Thyroid gland (tissue), 4 donors: ENCODE data around the gene SLC25A26. TPM values are rescaled to one million over a fixed set of nuclear protein-coding genes. Genes with fewer than 3 reads are reported as not detected.

Experiments
- DNase-seq, 2 donors: peaks; one replicate each; pipeline ENCODE4 v3.0.0-alpha.2; 2019
- H3K27ac ChIP-seq, 3 donors: fragments of 200-600 bp; sonication (generic); 1 replicate in 2 of 3; 2 replicates in 1 of 3; pipeline ENCODE4 v1.5.1; 2016 to 2019; ENCODE audit warnings: mild to moderate bottlenecking in 1 of 3, moderate library complexity in 1 of 3
- H3K27me3 ChIP-seq: fragments of 200-600 bp; sonication (generic); one replicate; pipeline ENCODE4 v1.5.1; 2019
- H3K36me3 ChIP-seq, 2 donors: fragments of 200-600 bp; sonication (generic); one replicate each; pipeline ENCODE4 v1.5.1; 2016 to 2019
- H3K4me1 ChIP-seq, 2 donors: fragments of 200-600 bp; sonication (generic); one replicate each; pipeline ENCODE4 v1.5.1; 2017 to 2019
- H3K4me3 ChIP-seq, 3 donors: fragments of 200-600 bp; sonication (generic); replicated peaks in 1 of 3; 1 replicate in 2 of 3; 2 replicates in 1 of 3; pipeline ENCODE4 v1.5.1; 2016; ENCODE audit warnings: mild to moderate bottlenecking in 1 of 3
- H3K9me3 ChIP-seq: fragments of 200-600 bp; sonication (generic); one replicate; pipeline ENCODE4 v1.5.1; 2017
- POLR2A ChIP-seq, 2 donors: fragments of 450-650 bp; IDR thresholded peaks; one replicate each; pipeline ENCODE4 v1.6.1; 2017; ENCODE audit warnings: antibody characterized with exemption in 2 of 2, mild to moderate bottlenecking in 2 of 2, moderate library complexity in 1 of 2
- WGBS, 2 donors: methylation state at CpG; one replicate each; pipeline ENCODE4 v1.1.5; 2017; 5-methylcytosine and 5-hydroxymethylcytosine counted together
- intact Hi-C: fragments of 100-400 bp; cut with DNase I; formaldehyde crosslinking; loops from one replicate; pipeline ENCODE4 v1.15.1; 2023
- total RNA-seq, 4 donors: library from RNA; depleted of rRNA; stranded (reverse); fragments of >200 nt; gene quantifications; one replicate each; pipeline ENCODE4 v1.2.3, GENCODE V29; 2016
- TF ChIP-seq, protein P1 (sequence below), 6 experiments: fragments of 200-600 bp in 3 of 6; fragments of 450-650 bp in 3 of 6; sonication (generic) in 3 of 6; IDR thresholded peaks; one replicate each; pipeline ENCODE4 v1.5.1; 2016 to 2019; ENCODE audit warnings: antibody characterized with exemption in 6 of 6, mild to moderate bottlenecking in 2 of 6, inconsistent platforms in 1 of 6, moderate library complexity in 1 of 6

The SLC25A26 gene
- total RNA-seq, 4 donors from 2014 or later, result 30.9 to 34.7 (median 32.4) TPM

- TF ChIP-seq, protein P1, sequence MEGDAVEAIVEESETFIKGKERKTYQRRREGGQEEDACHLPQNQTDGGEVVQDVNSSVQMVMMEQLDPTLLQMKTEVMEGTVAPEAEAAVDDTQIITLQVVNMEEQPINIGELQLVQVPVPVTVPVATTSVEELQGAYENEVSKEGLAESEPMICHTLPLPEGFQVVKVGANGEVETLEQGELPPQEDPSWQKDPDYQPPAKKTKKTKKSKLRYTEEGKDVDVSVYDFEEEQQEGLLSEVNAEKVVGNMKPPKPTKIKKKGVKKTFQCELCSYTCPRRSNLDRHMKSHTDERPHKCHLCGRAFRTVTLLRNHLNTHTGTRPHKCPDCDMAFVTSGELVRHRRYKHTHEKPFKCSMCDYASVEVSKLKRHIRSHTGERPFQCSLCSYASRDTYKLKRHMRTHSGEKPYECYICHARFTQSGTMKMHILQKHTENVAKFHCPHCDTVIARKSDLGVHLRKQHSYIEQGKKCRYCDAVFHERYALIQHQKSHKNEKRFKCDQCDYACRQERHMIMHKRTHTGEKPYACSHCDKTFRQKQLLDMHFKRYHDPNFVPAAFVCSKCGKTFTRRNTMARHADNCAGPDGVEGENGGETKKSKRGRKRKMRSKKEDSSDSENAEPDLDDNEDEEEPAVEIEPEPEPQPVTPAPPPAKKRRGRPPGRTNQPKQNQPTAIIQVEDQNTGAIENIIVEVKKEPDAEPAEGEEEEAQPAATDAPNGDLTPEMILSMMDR (IDR thresholded peaks at IDR 0.05), result no peak
- TF ChIP-seq POLR2A (IDR thresholded peaks at IDR 0.05), result no peak
- WGBS, 2 donors, result 86 to 93% methylated on average over 4 of the region's 4 CpGs
- Histone ChIP-seq H3K4me1 (peaks cover 0 to 5% of the 10 kb centered on the region in 2 donors), H3K4me3 (no peak overlapping the region), H3K9me3 (no peaks in the 10 kb centered on the region), H3K36me3 (no peaks in the 10 kb centered on the region), H3K27ac (no peak overlapping the region), H3K27me3 (no peaks in the 10 kb centered on the region)
- DNase-seq, result no peak
- intact Hi-C loops, result no loop called here
Measured at GRCh38 chr3:66260431-66260830, 39.6 kb downstream of the SLC25A26 start.

- H3K4me1 ChIP-seq, result no peaks in the 10 kb centered on the region
- 91 to 94% methylated on average over 4 of the region's 4 CpGs for WGBS, 2 donors
- TF ChIP-seq, protein P1 (IDR thresholded peaks at IDR 0.05), result no peak
- no peak for TF ChIP-seq POLR2A (IDR thresholded peaks at IDR 0.05)
- no peaks in the 10 kb centered on the region for H3K27me3 ChIP-seq
- H3K36me3 ChIP-seq, result no peaks in the 10 kb centered on the region
- H3K9me3 ChIP-seq, result no peaks in the 10 kb centered on the region
- H3K4me3 ChIP-seq, result no peak overlapping the region
- intact Hi-C loops, result no loop called here
- H3K27ac ChIP-seq, result no peak overlapping the region
- DNase-seq, result no peak
Measured at GRCh38 chr3:66261355-66261754, 40.6 kb downstream of the SLC25A26 start.

DNA sequence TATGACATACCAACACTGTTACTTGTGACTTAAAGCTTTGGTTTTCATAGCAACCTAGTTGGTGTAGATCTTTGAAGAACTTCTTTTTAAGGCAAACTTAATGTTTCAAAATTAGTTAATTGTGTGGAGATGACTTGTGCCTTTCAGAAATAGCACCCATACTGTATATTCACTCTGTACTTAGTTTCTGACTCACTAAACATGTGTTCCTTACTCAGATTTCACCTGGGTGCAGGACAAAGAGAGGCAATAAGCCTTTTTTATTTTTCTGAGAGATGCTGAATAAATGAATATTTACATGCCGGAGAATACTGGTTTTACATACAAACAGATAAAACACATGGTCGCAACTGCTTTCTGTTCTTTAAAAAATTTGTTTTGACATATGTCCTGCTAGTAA, 44.8 kb downstream of the SLC25A26 start:
- no peak for DNase-seq
- Histone ChIP-seq H3K36me3 (no peaks in the 10 kb centered on the region), H3K27ac (no peak overlapping the region), H3K27me3 (no peaks in the 10 kb centered on the region), H3K4me3 (no peak overlapping the region), H3K4me1 (peaks cover 0 to 9% of the 10 kb centered on the region in 2 donors), H3K9me3 (no peaks in the 10 kb centered on the region)
- 96 to 98% methylated on average over 2 of the region's 2 CpGs for WGBS, 2 donors
- TF ChIP-seq POLR2A (IDR thresholded peaks at IDR 0.05), result no peak
- TF ChIP-seq, protein P1 (IDR thresholded peaks at IDR 0.05), result no peak
- intact Hi-C loops, result no loop called here

- Histone ChIP-seq H3K9me3 (no peaks in the 10 kb centered on the region), H3K27me3 (no peaks in the 10 kb centered on the region), H3K36me3 (no peaks in the 10 kb centered on the region), H3K27ac (no peak overlapping the region), H3K4me3 (no peak overlapping the region), H3K4me1 (peaks cover 0 to 9% of the 10 kb centered on the region in 2 donors)
- TF ChIP-seq POLR2A (IDR thresholded peaks at IDR 0.05), result no peak
- TF ChIP-seq, protein P1 (IDR thresholded peaks at IDR 0.05), result no peak
- intact Hi-C loops, result no loop called here
- DNase-seq, result no peak
Measured at GRCh38 chr3:66266551-66266950, 45.8 kb downstream of the SLC25A26 start.

DNA sequence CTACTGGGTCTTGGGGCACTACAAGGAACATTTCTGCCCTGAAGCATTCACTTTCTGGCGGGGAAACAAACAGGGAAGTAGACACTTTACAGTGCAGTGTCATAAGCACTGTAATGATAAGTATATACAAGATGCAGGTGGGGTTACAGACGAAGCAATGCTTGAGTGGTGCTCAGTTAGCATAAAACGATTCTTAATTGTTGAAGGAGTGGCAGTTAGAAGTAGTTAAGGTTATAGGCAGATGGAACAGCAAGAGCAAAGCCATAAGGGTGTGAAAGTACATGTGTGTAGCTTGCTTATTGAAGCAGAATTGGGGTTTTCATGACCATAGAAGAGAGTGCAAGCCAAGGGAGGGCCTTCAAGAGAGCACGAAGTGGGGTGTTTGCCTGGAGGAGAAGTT, 46.2 kb downstream of the SLC25A26 start:
- TF ChIP-seq, protein P1 (IDR thresholded peaks at IDR 0.05), result no peak
- TF ChIP-seq POLR2A (IDR thresholded peaks at IDR 0.05), result no peak
- H3K36me3 ChIP-seq, result no peaks in the 10 kb centered on the region
- no peak for DNase-seq
- no peaks in the 10 kb centered on the region for H3K27me3 ChIP-seq
- peaks cover 0 to 9% of the 10 kb centered on the region in 2 donors for H3K4me1 ChIP-seq
- H3K27ac ChIP-seq, result no peak overlapping the region
- no peak overlapping the region for H3K4me3 ChIP-seq
- intact Hi-C loops, result no loop called here
- H3K9me3 ChIP-seq, result no peaks in the 10 kb centered on the region
- WGBS, 2 donors, result 52 to 59% methylated on average over 4 of the region's 4 CpGs
